ENCODE data around the gene LRP8.
"Not testable (repeated sequence)": the region's sequence is repeated elsewhere in the genome, so short reads cannot be mapped to it uniquely, and the experiment has no call there.

LRP8 gene

GRCh38 chr1:53284224-53285020 is 43.4 kb downstream of the LRP8 start:
- Histone ChIP-seq H3K4me1 (ENCODE audit: control insufficient read depth, insufficient read depth, low read length, poor library complexity, severe bottlenecking) (no peaks in the 10 kb centered on the region), H3K27ac (ENCODE audit: insufficient read depth, low read length, poor library complexity, severe bottlenecking) (no peak overlapping the region), H3K9me3 (ENCODE audit: control insufficient read depth, low read length) (no peaks in the 10 kb centered on the region), H3K27me3 (replicated peaks; ENCODE audit: control insufficient read depth, insufficient read depth, low read length, poor library complexity, severe bottlenecking) (no peaks in the 10 kb centered on the region), H3K4me3 (ENCODE audit: insufficient read depth, low read depth, low read length, poor library complexity, severe bottlenecking) (no peak overlapping the region), H3K36me3 (ENCODE audit: control insufficient read depth, insufficient read depth, low read length) (peaks cover 19% of the 10 kb centered on the region)
- DNase-seq = no peak

- DNase-seq; H3K4me3 ChIP-seq (ENCODE audit: insufficient read depth, low read depth, low read length, poor library complexity, severe bottlenecking); H3K4me1 ChIP-seq (ENCODE audit: control insufficient read depth, insufficient read depth, low read length, poor library complexity, severe bottlenecking); H3K9me3 ChIP-seq (ENCODE audit: control insufficient read depth, low read length); H3K27me3 ChIP-seq (replicated peaks; ENCODE audit: control insufficient read depth, insufficient read depth, low read length, poor library complexity, severe bottlenecking); H3K27ac ChIP-seq (ENCODE audit: insufficient read depth, low read length, poor library complexity, severe bottlenecking): not testable (repeated sequence)
- H3K36me3 ChIP-seq (ENCODE audit: control insufficient read depth, insufficient read depth, low read length) = peaks cover 13% of the 10 kb centered on the region
These were observed 44.7 kb downstream of the LRP8 start for GRCh38 chr1:53283156-53283555.

GRCh38 chr1:53281133-53281532 is 46.7 kb downstream of the LRP8 start:
- Histone ChIP-seq H3K4me3 (ENCODE audit: insufficient read depth, low read depth, low read length, poor library complexity, severe bottlenecking) (no peak overlapping the region), H3K36me3 (ENCODE audit: control insufficient read depth, insufficient read depth, low read length) (peaks cover 9% of the 10 kb centered on the region), H3K4me1 (ENCODE audit: control insufficient read depth, insufficient read depth, low read length, poor library complexity, severe bottlenecking) (no peaks in the 10 kb centered on the region), H3K9me3 (ENCODE audit: control insufficient read depth, low read length) (no peaks in the 10 kb centered on the region), H3K27ac (ENCODE audit: insufficient read depth, low read length, poor library complexity, severe bottlenecking) (no peak overlapping the region), H3K27me3 (replicated peaks; ENCODE audit: control insufficient read depth, insufficient read depth, low read length, poor library complexity, severe bottlenecking) (no peaks in the 10 kb centered on the region)
- no peak for DNase-seq

- Histone ChIP-seq H3K27ac (ENCODE audit: insufficient read depth, low read length, poor library complexity, severe bottlenecking) (no peak overlapping the region), H3K27me3 (replicated peaks; ENCODE audit: control insufficient read depth, insufficient read depth, low read length, poor library complexity, severe bottlenecking) (no peaks in the 10 kb centered on the region), H3K4me3 (ENCODE audit: insufficient read depth, low read depth, low read length, poor library complexity, severe bottlenecking) (no peak overlapping the region), H3K4me1 (ENCODE audit: control insufficient read depth, insufficient read depth, low read length, poor library complexity, severe bottlenecking) (no peaks in the 10 kb centered on the region), H3K36me3 (ENCODE audit: control insufficient read depth, insufficient read depth, low read length) (peaks cover 9% of the 10 kb centered on the region), H3K9me3 (ENCODE audit: control insufficient read depth, low read length) (no peaks in the 10 kb centered on the region)
- DNase-seq = no peak
These were observed 47.4 kb downstream of the LRP8 start for GRCh38 chr1:53280496-53280895.

GRCh38 chr1:53279296-53280200 is 48.3 kb downstream of the LRP8 start:
- H3K9me3 ChIP-seq (ENCODE audit: control insufficient read depth, low read length) = no peaks in the 10 kb centered on the region
- DNase-seq = no peak
- no peak overlapping the region for H3K4me3 ChIP-seq (ENCODE audit: insufficient read depth, low read depth, low read length, poor library complexity, severe bottlenecking)
- no peaks in the 10 kb centered on the region for H3K4me1 ChIP-seq (ENCODE audit: control insufficient read depth, insufficient read depth, low read length, poor library complexity, severe bottlenecking)
- no peak overlapping the region for H3K27ac ChIP-seq (ENCODE audit: insufficient read depth, low read length, poor library complexity, severe bottlenecking)
- H3K27me3 ChIP-seq (replicated peaks; ENCODE audit: control insufficient read depth, insufficient read depth, low read length, poor library complexity, severe bottlenecking) = no peaks in the 10 kb centered on the region
- peaks cover 9% of the 10 kb centered on the region for H3K36me3 ChIP-seq (ENCODE audit: control insufficient read depth, insufficient read depth, low read length)

GRCh38 chr1:53278298-53278725 is 49.6 kb downstream of the LRP8 start:
- DNase-seq = peak; percentile 39 to 61 (median 42)
- no peaks in the 10 kb centered on the region for H3K9me3 ChIP-seq (ENCODE audit: control insufficient read depth, low read length)
- H3K4me3 ChIP-seq (ENCODE audit: insufficient read depth, low read depth, low read length, poor library complexity, severe bottlenecking) = no peak overlapping the region
- H3K27me3 ChIP-seq (replicated peaks; ENCODE audit: control insufficient read depth, insufficient read depth, low read length, poor library complexity, severe bottlenecking) = no peaks in the 10 kb centered on the region
- H3K36me3 ChIP-seq (ENCODE audit: control insufficient read depth, insufficient read depth, low read length) = peaks cover 9% of the 10 kb centered on the region
- H3K4me1 ChIP-seq (ENCODE audit: control insufficient read depth, insufficient read depth, low read length, poor library complexity, severe bottlenecking) = no peaks in the 10 kb centered on the region
- no peak overlapping the region for H3K27ac ChIP-seq (ENCODE audit: insufficient read depth, low read length, poor library complexity, severe bottlenecking)

- no peaks in the 10 kb centered on the region for H3K27me3 ChIP-seq (replicated peaks; ENCODE audit: control insufficient read depth, insufficient read depth, low read length, poor library complexity, severe bottlenecking)
- H3K27ac ChIP-seq (ENCODE audit: insufficient read depth, low read length, poor library complexity, severe bottlenecking) = no peak overlapping the region
- no peak for DNase-seq
- no peak overlapping the region for H3K4me3 ChIP-seq (ENCODE audit: insufficient read depth, low read depth, low read length, poor library complexity, severe bottlenecking)
- H3K9me3 ChIP-seq (ENCODE audit: control insufficient read depth, low read length) = no peaks in the 10 kb centered on the region
- no peaks in the 10 kb centered on the region for H3K4me1 ChIP-seq (ENCODE audit: control insufficient read depth, insufficient read depth, low read length, poor library complexity, severe bottlenecking)
- H3K36me3 ChIP-seq (ENCODE audit: control insufficient read depth, insufficient read depth, low read length) = peaks cover 9% of the 10 kb centered on the region
These were observed 50.5 kb downstream of the LRP8 start for GRCh38 chr1:53277326-53277725.

- Histone ChIP-seq H3K36me3 (ENCODE audit: control insufficient read depth, insufficient read depth, low read length) (peaks cover 9% of the 10 kb centered on the region), H3K27ac (ENCODE audit: insufficient read depth, low read length, poor library complexity, severe bottlenecking) (no peak overlapping the region), H3K9me3 (ENCODE audit: control insufficient read depth, low read length) (no peaks in the 10 kb centered on the region), H3K4me1 (ENCODE audit: control insufficient read depth, insufficient read depth, low read length, poor library complexity, severe bottlenecking) (no peaks in the 10 kb centered on the region), H3K4me3 (ENCODE audit: insufficient read depth, low read depth, low read length, poor library complexity, severe bottlenecking) (no peak overlapping the region), H3K27me3 (replicated peaks; ENCODE audit: control insufficient read depth, insufficient read depth, low read length, poor library complexity, severe bottlenecking) (no peaks in the 10 kb centered on the region)
- no peak for DNase-seq
These were observed 51.0 kb downstream of the LRP8 start for GRCh38 chr1:53276902-53277281.

GRCh38 chr1:53276153-53276901 is 51.5 kb downstream of the LRP8 start:
- H3K27me3 ChIP-seq (replicated peaks; ENCODE audit: control insufficient read depth, insufficient read depth, low read length, poor library complexity, severe bottlenecking) = no peaks in the 10 kb centered on the region
- DNase-seq = no peak
- H3K36me3 ChIP-seq (ENCODE audit: control insufficient read depth, insufficient read depth, low read length) = peaks cover 9% of the 10 kb centered on the region

More at GRCh38 chr1:53276153-53276901, 51.5 kb downstream of the LRP8 start:
- no peaks in the 10 kb centered on the region for H3K9me3 ChIP-seq (ENCODE audit: control insufficient read depth, low read length)
- H3K4me3 ChIP-seq (ENCODE audit: insufficient read depth, low read depth, low read length, poor library complexity, severe bottlenecking) = no peak overlapping the region
- no peaks in the 10 kb centered on the region for H3K4me1 ChIP-seq (ENCODE audit: control insufficient read depth, insufficient read depth, low read length, poor library complexity, severe bottlenecking)
- H3K27ac ChIP-seq (ENCODE audit: insufficient read depth, low read length, poor library complexity, severe bottlenecking) = no peak overlapping the region

All from effector memory CD4-positive, alpha-beta T cell (primary cell).